Calu3 (cell line): ENCODE measurements around the gene MRPL19. TPM values are rescaled to one million over a fixed set of nuclear protein-coding genes. Genes with fewer than 3 reads are reported as not detected.
"Not testable (repeated sequence)": the region's sequence is repeated elsewhere in the genome, so short reads cannot be mapped to it uniquely, and the experiment has no call there.

ENCODE experiments used
- BruUV-seq: library from RNA; stranded (reverse); fragments of 400-500 nt; replicated peaks from 2 replicates; lab custom pipeline; 2021; lab: Mats Ljungman, UMichigan
- CTCF ChIA-PET: fragments of 300-600 bp; sonication (Branson Sonifier 250); formaldehyde crosslinking; loops from one replicate; lab custom pipeline; 2022; ENCODE audit warnings: antibody characterized with exemption; lab: Charles Lee
- DNase-seq: peaks from one replicate; pipeline ENCODE4 v3.0.0; 2022
- H3K27ac Mint-ChIP-seq: one replicate; pipeline ENCODE4 v1.8.0; 2022; ENCODE audit warnings: mixed read lengths; ENCODE audit not compliant: unreplicated experiment
- H3K27me3 Mint-ChIP-seq: one replicate; pipeline ENCODE4 v1.8.0; 2022; ENCODE audit warnings: mixed read lengths; ENCODE audit not compliant: unreplicated experiment
- H3K36me3 Mint-ChIP-seq: one replicate; pipeline ENCODE4 v1.8.0; 2022; ENCODE audit warnings: mild to moderate bottlenecking, moderate library complexity, mixed read lengths; ENCODE audit not compliant: insufficient read depth, unreplicated experiment
- H3K4me1 Mint-ChIP-seq: one replicate; pipeline ENCODE4 v1.8.0; 2022; ENCODE audit warnings: mild to moderate bottlenecking, low read depth, mixed read lengths; ENCODE audit not compliant: unreplicated experiment
- H3K4me3 Mint-ChIP-seq: one replicate; pipeline ENCODE4 v1.8.0; 2022; ENCODE audit warnings: mild to moderate bottlenecking, low read depth, moderate library complexity, mixed read lengths; ENCODE audit not compliant: unreplicated experiment
- H3K9me3 Mint-ChIP-seq: one replicate; pipeline ENCODE4 v1.8.0; 2022; ENCODE audit warnings: low read depth, mixed read lengths; ENCODE audit not compliant: unreplicated experiment
- CTCF ChIP-seq: fragments of 200-600 bp; IDR thresholded peaks from one replicate; pipeline ENCODE4 v1.8.0; 2022; ENCODE audit warnings: antibody characterized with exemption; ENCODE audit not compliant: unreplicated experiment
- intact Hi-C: fragments of 100-400 bp; cut with micrococcal nuclease; formaldehyde crosslinking; loops from one replicate; pipeline ENCODE4 v1.10.0; 2022; ENCODE audit not compliant: unreplicated experiment
- total RNA-seq: library from RNA; stranded (reverse); gene quantifications from 2 replicates; pipeline ENCODE4 v1.2.3, GENCODE V29; 2022

The MRPL19 gene
- total RNA-seq, 1 experiment from 2014 or later = 53.3 TPM

DNA sequence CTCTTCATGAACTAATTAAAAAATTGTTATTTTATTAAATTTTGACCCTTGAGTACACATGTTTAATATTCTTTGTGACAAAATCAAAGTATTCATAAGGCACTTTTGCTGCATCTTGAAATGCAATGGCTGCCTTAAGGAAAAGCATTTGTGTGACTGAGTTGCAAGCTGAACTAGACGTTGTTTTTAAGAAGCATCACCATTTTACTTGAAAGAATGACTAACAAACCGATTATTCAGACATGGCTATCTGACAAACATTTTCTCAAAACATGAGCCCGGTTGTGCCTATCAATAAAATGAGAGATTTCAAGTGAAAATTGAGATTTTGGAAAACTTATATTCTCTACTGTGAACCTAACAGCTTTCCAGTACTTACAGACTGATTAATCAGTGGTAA, 61.3 kb downstream of the MRPL19 start:
- Mint-ChIP-seq H3K4me1 (peaks cover 18% of the 10 kb centered on the region), H3K9me3 (no peaks in the 10 kb centered on the region), H3K27ac (no peak overlapping the region), H3K36me3 (peaks cover 44% of the 10 kb centered on the region), H3K4me3 (peak overlapping the region; percentile 69), H3K27me3 (no peaks in the 10 kb centered on the region)
- CTCF ChIA-PET = interaction anchor here (0.6 to 1.5 kb wide), 2 partner anchors 8 to 100 kb away, joined by 3 to 5 read pairs; no protein-coding TSS in a partner anchor
- intact Hi-C loops = loop anchor here (2.0 kb wide), 1 partner anchor 61 kb away; the partner anchor contains the start of gene MRPL19
- TF ChIP-seq CTCF = no peak
- no TSS peak for BruUV-seq
- DNase-seq = no peak

GRCh38 chr2:75709297-75709696, 62.7 kb downstream of the MRPL19 start:
- Mint-ChIP-seq H3K36me3 (peaks cover 36% of the 10 kb centered on the region), H3K4me1 (peaks cover 18% of the 10 kb centered on the region), H3K9me3 (no peaks in the 10 kb centered on the region), H3K4me3 (peak overlapping the region; percentile 69), H3K27ac (peak overlapping the region; percentile 48), H3K27me3 (no peaks in the 10 kb centered on the region)
- no peak for DNase-seq
- CTCF ChIA-PET = no interaction called here
- intact Hi-C loops = no loop called here
- BruUV-seq = no TSS peak
- no peak for TF ChIP-seq CTCF

DNA sequence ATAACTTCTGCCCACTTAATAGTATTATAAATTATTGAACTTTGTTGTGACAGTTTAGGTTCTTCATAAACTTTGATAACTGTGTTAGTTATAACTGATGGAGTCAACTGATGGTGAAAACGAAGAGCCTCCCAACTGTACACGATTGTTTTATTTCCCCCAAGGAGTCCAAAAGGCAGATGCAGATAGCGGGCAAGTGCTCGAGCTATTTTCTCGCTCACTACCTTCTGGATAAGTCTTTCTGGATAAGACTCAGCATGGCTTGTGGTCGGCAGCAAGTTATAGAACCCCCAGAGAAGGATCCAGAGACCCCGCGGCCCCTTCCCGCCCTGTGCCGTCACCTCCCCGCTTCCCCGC, 63.6 kb downstream of the MRPL19 start:
- Mint-ChIP-seq H3K4me3 (peak overlapping the region; percentile 69), H3K27me3 (peaks cover 7% of the 10 kb centered on the region), H3K27ac (peak overlapping the region; percentile 72), H3K36me3 (peaks cover 27% of the 10 kb centered on the region), H3K9me3 (no peaks in the 10 kb centered on the region), H3K4me1 (peaks cover 18% of the 10 kb centered on the region)
- no TSS peak for BruUV-seq
- no peak for DNase-seq
- TF ChIP-seq CTCF = no peak
- CTCF ChIA-PET = interaction anchor here (1.1 kb wide), 1 partner anchor 42 kb away, joined by 3 read pairs; no protein-coding TSS in a partner anchor
- intact Hi-C loops = no loop called here

GRCh38 chr2:75710577-75711253, 64.1 kb downstream of the MRPL19 start, which contains the start of gene GCFC2:
Gene GCFC2 (minus strand): TSS chr2:75710915. CDS start chr2:75710855, 60 bp downstream.
- peak within 1 kb of the TSS; percentile 69 for H3K4me3 Mint-ChIP-seq
- CTCF ChIA-PET = interaction anchor here (0.5 to 1.1 kb wide), 2 partner anchors 43 to 902 kb away, joined by 3 read pairs; no protein-coding TSS in a partner anchor
- peaks cover 24% of the 10 kb centered on the region for H3K36me3 Mint-ChIP-seq
- H3K9me3 Mint-ChIP-seq = no peaks in the 10 kb centered on the region
- peaks cover 12% of the 10 kb centered on the region for H3K27me3 Mint-ChIP-seq
- intact Hi-C loops = no loop called here
- peak; percentile 28 for TF ChIP-seq CTCF
- TSS peak; percentile 64 for BruUV-seq
- peak; percentile 87 for DNase-seq
- H3K27ac Mint-ChIP-seq = peak within 1 kb of the TSS; percentile 72
- peaks cover 17% of the 10 kb centered on the region for H3K4me1 Mint-ChIP-seq

GRCh38 chr2:75711590-75711989, 65.0 kb downstream of the MRPL19 start:
- Mint-ChIP-seq H3K36me3 (peaks cover 19% of the 10 kb centered on the region), H3K4me3 (peak overlapping the region; percentile 69), H3K27me3 (peaks cover 18% of the 10 kb centered on the region)
- CTCF ChIA-PET, H3K9me3 Mint-ChIP-seq, BruUV-seq, H3K4me1 Mint-ChIP-seq, H3K27ac Mint-ChIP-seq, DNase-seq, intact Hi-C loops: not testable (repeated sequence)
